ENCODE results near the gene KLHL6. TPM values are rescaled to one million over a fixed set of nuclear protein-coding genes. Genes with fewer than 3 reads are reported as not detected.

The KLHL6 gene
- total RNA-seq, 1 donor from 2014 or later = not detected

GRCh38 chr3:183494341-183494740, 61.2 kb downstream of the KLHL6 start:
- no peak for DNase-seq
- Mint-ChIP-seq H3K27ac (ENCODE audit: unreplicated experiment) (no peak overlapping the region), H3K9me3 (ENCODE audit: unreplicated experiment) (peaks cover 1% of the 10 kb centered on the region), H3K27me3 (ENCODE audit: unreplicated experiment) (no peaks in the 10 kb centered on the region), H3K36me3 (ENCODE audit: unreplicated experiment) (no peaks in the 10 kb centered on the region), H3K4me1 (ENCODE audit: low read depth, unreplicated experiment) (no peaks in the 10 kb centered on the region), H3K4me3 (ENCODE audit: unreplicated experiment) (no peak overlapping the region)
- TF ChIP-seq CTCF (IDR thresholded peaks at IDR 0.05; ENCODE audit: partially characterized antibody, unreplicated experiment) = no peak

- no peaks in the 10 kb centered on the region for H3K36me3 Mint-ChIP-seq (ENCODE audit: unreplicated experiment)
- no peak overlapping the region for H3K4me3 Mint-ChIP-seq (ENCODE audit: unreplicated experiment)
- peaks cover under 1% of the 10 kb centered on the region for H3K27me3 Mint-ChIP-seq (ENCODE audit: unreplicated experiment)
- TF ChIP-seq CTCF (IDR thresholded peaks at IDR 0.05; ENCODE audit: partially characterized antibody, unreplicated experiment) = no peak
- H3K4me1 Mint-ChIP-seq (ENCODE audit: low read depth, unreplicated experiment) = no peaks in the 10 kb centered on the region
- peaks cover 1% of the 10 kb centered on the region for H3K9me3 Mint-ChIP-seq (ENCODE audit: unreplicated experiment)
- no peak for DNase-seq
- H3K27ac Mint-ChIP-seq (ENCODE audit: unreplicated experiment) = no peak overlapping the region
Observed at GRCh38 chr3:183493296-183494045, 62.0 kb downstream of the KLHL6 start.

- Mint-ChIP-seq H3K4me1 (ENCODE audit: low read depth, unreplicated experiment) (no peaks in the 10 kb centered on the region), H3K27me3 (ENCODE audit: unreplicated experiment) (peaks cover 2% of the 10 kb centered on the region), H3K9me3 (ENCODE audit: unreplicated experiment) (peaks cover 1% of the 10 kb centered on the region), H3K4me3 (ENCODE audit: unreplicated experiment) (no peak overlapping the region), H3K36me3 (ENCODE audit: unreplicated experiment) (no peaks in the 10 kb centered on the region), H3K27ac (ENCODE audit: unreplicated experiment) (no peak overlapping the region)
- TF ChIP-seq CTCF (IDR thresholded peaks at IDR 0.05; ENCODE audit: partially characterized antibody, unreplicated experiment) = no peak
- DNase-seq = no peak
Observed at GRCh38 chr3:183492849-183493179, 62.7 kb downstream of the KLHL6 start.

GRCh38 chr3:183491923-183492848, 63.3 kb downstream of the KLHL6 start:
- TF ChIP-seq CTCF (IDR thresholded peaks at IDR 0.05; ENCODE audit: partially characterized antibody, unreplicated experiment) = no peak
- peaks cover 1% of the 10 kb centered on the region for H3K9me3 Mint-ChIP-seq (ENCODE audit: unreplicated experiment)
- no peaks in the 10 kb centered on the region for H3K4me1 Mint-ChIP-seq (ENCODE audit: low read depth, unreplicated experiment)
- H3K27ac Mint-ChIP-seq (ENCODE audit: unreplicated experiment) = no peak overlapping the region
- H3K36me3 Mint-ChIP-seq (ENCODE audit: unreplicated experiment) = no peaks in the 10 kb centered on the region
- no peak overlapping the region for H3K4me3 Mint-ChIP-seq (ENCODE audit: unreplicated experiment)
- H3K27me3 Mint-ChIP-seq (ENCODE audit: unreplicated experiment) = peaks cover 2% of the 10 kb centered on the region
- no peak for DNase-seq
